HepG2 (cell line): ENCODE results near the gene F7. TPM values are rescaled to one million over a fixed set of nuclear protein-coding genes. Genes with fewer than 3 reads are reported as not detected.
A peak's percentile ranks its signal among the peaks of the same experiment; 100 is the strongest.

ENCODE experiments used
- ATAC-seq: fragments of 200-7000 bp; cut with Tn5 transposase; 3 replicates; pipeline ENCODE4 v1.9.1; 2020; ENCODE audit warnings: mild to moderate bottlenecking, moderate library complexity
- BruUV-seq: library from RNA; stranded (reverse); fragments of 400-500 nt; replicated peaks from 2 replicates; lab custom pipeline; 2021; lab: Mats Ljungman, UMichigan
- CTCF ChIA-PET: fragments of 300-600 bp; formaldehyde crosslinking; extraction: SDS; loops from one replicate; lab custom pipeline; 2021; ENCODE audit warnings: low total read pairs, inconsistent platforms, low intra/inter-chr PET ratio; lab: Yijun Ruan, JAX
- POLR2A ChIA-PET: fragments of 350-600 bp; sonication (Branson Sonifier 250); formaldehyde crosslinking; loops from one replicate; lab custom pipeline; 2020; ENCODE audit warnings: antibody characterized with exemption, inconsistent platforms; lab: Yijun Ruan, JAX
- DNase-seq: peaks from one replicate; pipeline ENCODE4 v3.0.0-alpha.2; 2015; ENCODE audit warnings: low spot score
- FAIRE-seq: peaks from 3 replicates; lab custom pipeline; 2011; peaks lifted over from hg19 to GRCh38; lab: Jason Lieb, UNC
- H2AFZ ChIP-seq: one replicate; pipeline ENCODE4 v1.6.1; 2011; ENCODE audit warnings: low read length, inconsistent platforms
- H3K27ac ChIP-seq: fragments of 300-600 bp; 3 replicates; pipeline ENCODE4 v1.8.0; 2011; ENCODE audit warnings: mixed run types, mild to moderate bottlenecking, mixed read lengths, low read length, inconsistent platforms; ENCODE audit not compliant: insufficient read depth; ENCODE audit errors: extremely low read length
- H3K27me3 ChIP-seq, 2 experiments: fragments of 200-600 bp in 1 of 2; 2 replicates in 1 of 2; 3 replicates in 1 of 2; pipeline versions ENCODE4 v1.6.0 to v1.8.0; 2011; ENCODE audit warnings: low read length in 2 of 2, mild to moderate bottlenecking in 2 of 2, moderate library complexity in 2 of 2, inconsistent platforms in 1 of 2; ENCODE audit not compliant: insufficient read depth in 2 of 2, control insufficient read depth in 1 of 2
- H3K36me3 ChIP-seq, 2 experiments: fragments of 200-600 bp in 1 of 2; replicated peaks in 1 of 2; 2 replicates in 1 of 2; 3 replicates in 1 of 2; pipeline versions ENCODE4 v1.5.1 to v1.8.0; 2011; ENCODE audit warnings: low read length in 2 of 2, inconsistent platforms in 1 of 2; ENCODE audit not compliant: insufficient read depth in 2 of 2, control insufficient read depth in 1 of 2
- H3K4me1 ChIP-seq: 2 replicates; pipeline ENCODE4 v1.5.1; 2012; ENCODE audit warnings: low read length, inconsistent platforms; ENCODE audit not compliant: insufficient read depth
- H3K4me2 ChIP-seq: 2 replicates; pipeline ENCODE4 v1.6.0; 2011; ENCODE audit warnings: low read depth, low read length, inconsistent platforms
- H3K4me3 ChIP-seq, 3 experiments: fragments of 200-600 bp in 1 of 3; sonication (generic), shearing (Covaris generic) in 1 of 3; replicated peaks in 1 of 3; 2 replicates each; pipeline ENCODE4 v1.5.1; 2011 to 2016; ENCODE audit warnings: low read length in 3 of 3, inconsistent platforms in 2 of 3, low read depth in 2 of 3, mild to moderate bottlenecking in 2 of 3, control low read depth in 1 of 3, mixed read lengths in 1 of 3; ENCODE audit not compliant: insufficient read depth in 1 of 3
- H3K79me2 ChIP-seq: one replicate; pipeline ENCODE4 v1.6.1; 2011; ENCODE audit warnings: low read length, inconsistent platforms; ENCODE audit not compliant: insufficient read depth
- H3K9ac ChIP-seq: 2 replicates; pipeline ENCODE4 v1.6.0; 2011; ENCODE audit warnings: mild to moderate bottlenecking, low read depth, low read length, inconsistent platforms; ENCODE audit not compliant: insufficient read depth
- H3K9me3 ChIP-seq: 2 replicates; pipeline ENCODE4 v1.5.1; 2012; ENCODE audit warnings: mild to moderate bottlenecking, low read length
- H4K20me1 ChIP-seq: 2 replicates; pipeline ENCODE4 v1.6.0; 2011; ENCODE audit warnings: inconsistent platforms, mild to moderate bottlenecking, low read length, moderate library complexity; ENCODE audit not compliant: insufficient read depth
- DMAP1 ChIP-seq: IDR thresholded peaks from 2 replicates; pipeline ENCODE4 v1.6.1; 2016
- HMG20B ChIP-seq: conservative IDR thresholded peaks from 2 replicates; pipeline ENCODE4 v1.6.1; 2016; ENCODE audit warnings: missing genetic modification reagents, missing compliant biosample characterization
- MED13 ChIP-seq: sonication (generic); formaldehyde crosslinking; IDR thresholded peaks from 2 replicates; pipeline ENCODE4 v1.5.0; 2020; ENCODE audit warnings: missing genetic modification reagents
- MIXL1 ChIP-seq: IDR thresholded peaks from 2 replicates; pipeline ENCODE4 v1.6.1; 2016
- MTA1 ChIP-seq: sonication (generic); formaldehyde crosslinking; IDR thresholded peaks from 2 replicates; pipeline ENCODE4 v1.4.0; 2020; ENCODE audit warnings: missing genetic modification reagents, mild to moderate bottlenecking, borderline replicate concordance
- MYC ChIP-seq: sonication (generic); formaldehyde crosslinking; IDR thresholded peaks from 2 replicates; pipeline ENCODE4 v1.9.0; 2021; ENCODE audit warnings: missing genetic modification reagents, borderline replicate concordance
- POLR2G ChIP-seq: fragments of 200-400 bp; formaldehyde crosslinking; IDR thresholded peaks from 2 replicates; pipeline ENCODE4 v1.6.1; 2018; ENCODE audit warnings: mild to moderate bottlenecking, low read depth, low read length, moderate library complexity
- REPIN1 ChIP-seq: sonication (generic); formaldehyde crosslinking; IDR thresholded peaks from 2 replicates; pipeline ENCODE4 v1.8.0; 2022; ENCODE audit warnings: missing genetic modification reagents, low read depth, mild to moderate bottlenecking, borderline replicate concordance
- SCMH1 ChIP-seq: sonication (generic); formaldehyde crosslinking; IDR thresholded peaks from 2 replicates; pipeline ENCODE4 v1.9.0; 2021; ENCODE audit warnings: missing genetic modification reagents, mild to moderate bottlenecking, borderline replicate concordance
- TAF1 ChIP-seq: sonication (generic); formaldehyde crosslinking; IDR thresholded peaks from 2 replicates; pipeline ENCODE4 v1.4.0; 2020; ENCODE audit warnings: missing genetic modification reagents
- U2AF1 ChIP-seq: fragments of 200-400 bp; formaldehyde crosslinking; optimal IDR thresholded peaks from 2 replicates; pipeline ENCODE3; 2017; ENCODE audit warnings: mild to moderate bottlenecking, low read depth, low read length
- ZNF430 ChIP-seq: sonication (generic); formaldehyde crosslinking; IDR thresholded peaks from 2 replicates; pipeline ENCODE4 v1.9.0; 2021; ENCODE audit warnings: mild to moderate bottlenecking, missing genetic modification reagents
- WGBS: methylation state at CpG from one replicate; pipeline ENCODE4 v1.1.6; 2017; ENCODE audit warnings: low lambda C conversion rate; 5-methylcytosine and 5-hydroxymethylcytosine counted together
- in situ Hi-C: cut with HindIII; loops from 2 replicates; pipeline ENCODE4 v1.10.0; 2017; ENCODE audit warnings: low pct_unique_long_range_greater_than_20kb; ENCODE audit not compliant: extremely low pct_ligation_motif_present
- intact Hi-C: fragments of 100-400 bp; cut with micrococcal nuclease; formaldehyde crosslinking; loops from one replicate; pipeline ENCODE4 v1.10.0; 2022; ENCODE audit not compliant: unreplicated experiment
- polyA plus RNA-seq, 8 experiments: library from polyadenylated mRNA; depleted of rRNA in 3 of 8; stranded (reverse) in 7 of 8; unstranded in 1 of 8; fragments of >200 nt; fragmentation: Illumina TruSeq in 4 of 8; extraction: Trizol in 4 of 8; gene quantifications; 2 replicates each; pipeline versions ENCODE4 v1.2.1 to v1.2.3, GENCODE V29; 2011 to 2016; ENCODE audit warnings: low read depth in 4 of 8, missing spikeins in 1 of 8, mixed read lengths in 1 of 8; ENCODE audit not compliant: insufficient read depth in 1 of 8
- total RNA-seq, 5 experiments: library from RNA; depleted of rRNA; stranded (reverse); fragments of >200 nt; fragmentation: Illumina TruSeq; extraction: Trizol; gene quantifications; 2 replicates each; pipeline ENCODE4 v1.2.3, GENCODE V29; 2016; ENCODE audit warnings: low read depth in 1 of 5
- TF ChIP-seq, protein P1 (sequence below): sonication (generic); formaldehyde crosslinking; IDR thresholded peaks from 2 replicates; pipeline ENCODE4 v1.4.0; 2020; ENCODE audit warnings: missing genetic modification reagents
- TF ChIP-seq, protein P2 (sequence below): sonication (generic); formaldehyde crosslinking; IDR thresholded peaks from 2 replicates; pipeline ENCODE4 v1.8.1; 2023; ENCODE audit warnings: mild to moderate bottlenecking, missing genetic modification reagents

F7 gene
- total and polyA plus RNA-seq, 2 of the 13 experiments (the other 11 are each of a cell fraction or from before 2014, with no cell fraction given) = 12.6 to 26.5 TPM

GRCh38 chr13:113149711-113150549 is 44.3 kb downstream of the F7 start (continued):
- TF ChIP-seq REPIN1 (CRISPR knock-in tag) = no peak

- FAIRE-seq = no peak
- Histone ChIP-seq H2AFZ (no peak overlapping the region), H3K27me3 (no peaks in the 10 kb centered on the region), H3K36me3 (peaks cover 6 to 15% of the 10 kb centered on the region in 2 experiments; a peak in 3 of 5 replicates), H3K4me2 (peak overlapping the region; percentile 88), H3K9ac (peak overlapping the region; percentile 60), H3K4me3 (peak overlapping the region in 2 of 3 experiments; percentile 33 to 57; a peak in 4 of 6 replicates), H3K9me3 (0 out of 2 replicates have a peak, but pooled peaks cover 2% of the 10 kb centered on the region), H3K27ac (peak overlapping the region; percentile 92), H3K4me1 (peaks cover 64% of the 10 kb centered on the region), H3K79me2 (peaks cover 32% of the 10 kb centered on the region), H4K20me1 (no peaks in the 10 kb centered on the region)
- peak; percentile 41 for ATAC-seq
- 43% methylated on average over 29 of the region's 31 CpGs for WGBS
- intact Hi-C loops = loop anchor here (1.0 kb wide), 2 partner anchors 11 to 27 kb away; no protein-coding TSS in a partner anchor
- ChIA-PET POLR2A (interaction anchor here (0.7 to 3.7 kb wide), 15 partner anchors 10 to 230 kb away, joined by 3 to 33 read pairs (median 6); partner anchors contain the start of genes CUL4A, F10, F7 and PCID2), CTCF (no interaction called here)
- BruUV-seq = no TSS peak
- in situ Hi-C loops = no loop called here
- DNase-seq = no peak
- TF ChIP-seq, protein P1, sequence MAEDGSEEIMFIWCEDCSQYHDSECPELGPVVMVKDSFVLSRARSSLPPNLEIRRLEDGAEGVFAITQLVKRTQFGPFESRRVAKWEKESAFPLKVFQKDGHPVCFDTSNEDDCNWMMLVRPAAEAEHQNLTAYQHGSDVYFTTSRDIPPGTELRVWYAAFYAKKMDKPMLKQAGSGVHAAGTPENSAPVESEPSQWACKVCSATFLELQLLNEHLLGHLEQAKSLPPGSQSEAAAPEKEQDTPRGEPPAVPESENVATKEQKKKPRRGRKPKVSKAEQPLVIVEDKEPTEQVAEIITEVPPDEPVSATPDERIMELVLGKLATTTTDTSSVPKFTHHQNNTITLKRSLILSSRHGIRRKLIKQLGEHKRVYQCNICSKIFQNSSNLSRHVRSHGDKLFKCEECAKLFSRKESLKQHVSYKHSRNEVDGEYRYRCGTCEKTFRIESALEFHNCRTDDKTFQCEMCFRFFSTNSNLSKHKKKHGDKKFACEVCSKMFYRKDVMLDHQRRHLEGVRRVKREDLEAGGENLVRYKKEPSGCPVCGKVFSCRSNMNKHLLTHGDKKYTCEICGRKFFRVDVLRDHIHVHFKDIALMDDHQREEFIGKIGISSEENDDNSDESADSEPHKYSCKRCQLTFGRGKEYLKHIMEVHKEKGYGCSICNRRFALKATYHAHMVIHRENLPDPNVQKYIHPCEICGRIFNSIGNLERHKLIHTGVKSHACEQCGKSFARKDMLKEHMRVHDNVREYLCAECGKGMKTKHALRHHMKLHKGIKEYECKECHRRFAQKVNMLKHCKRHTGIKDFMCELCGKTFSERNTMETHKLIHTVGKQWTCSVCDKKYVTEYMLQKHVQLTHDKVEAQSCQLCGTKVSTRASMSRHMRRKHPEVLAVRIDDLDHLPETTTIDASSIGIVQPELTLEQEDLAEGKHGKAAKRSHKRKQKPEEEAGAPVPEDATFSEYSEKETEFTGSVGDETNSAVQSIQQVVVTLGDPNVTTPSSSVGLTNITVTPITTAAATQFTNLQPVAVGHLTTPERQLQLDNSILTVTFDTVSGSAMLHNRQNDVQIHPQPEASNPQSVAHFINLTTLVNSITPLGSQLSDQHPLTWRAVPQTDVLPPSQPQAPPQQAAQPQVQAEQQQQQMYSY = peak; percentile 65; the same call in 1 of the 2 replicates
- TF ChIP-seq HMG20B (CRISPR knock-in tag) = no peak
- peak; percentile 23; the same call in 1 of the 2 replicates for TF ChIP-seq POLR2G
- TF ChIP-seq MIXL1 (CRISPR knock-in tag) = no peak
- TF ChIP-seq SCMH1 = no peak
- peak; percentile 41 for TF ChIP-seq U2AF1
- TF ChIP-seq DMAP1 (CRISPR knock-in tag) = peak; percentile 49; the same call in 1 of the 2 replicates
- peak; percentile 63; the same call in 1 of the 2 replicates for TF ChIP-seq MYC (CRISPR knock-in tag)
- peak; percentile 20; the same call in 1 of the 2 replicates for TF ChIP-seq TAF1 (CRISPR knock-in tag)
- peak; percentile 50; the same call in 1 of the 2 replicates for TF ChIP-seq MED13 (CRISPR knock-in tag)
- 0 out of 2 replicates have a peak, but pooled peaks have one; percentile 34 for TF ChIP-seq ZNF430
- TF ChIP-seq, protein P2, sequence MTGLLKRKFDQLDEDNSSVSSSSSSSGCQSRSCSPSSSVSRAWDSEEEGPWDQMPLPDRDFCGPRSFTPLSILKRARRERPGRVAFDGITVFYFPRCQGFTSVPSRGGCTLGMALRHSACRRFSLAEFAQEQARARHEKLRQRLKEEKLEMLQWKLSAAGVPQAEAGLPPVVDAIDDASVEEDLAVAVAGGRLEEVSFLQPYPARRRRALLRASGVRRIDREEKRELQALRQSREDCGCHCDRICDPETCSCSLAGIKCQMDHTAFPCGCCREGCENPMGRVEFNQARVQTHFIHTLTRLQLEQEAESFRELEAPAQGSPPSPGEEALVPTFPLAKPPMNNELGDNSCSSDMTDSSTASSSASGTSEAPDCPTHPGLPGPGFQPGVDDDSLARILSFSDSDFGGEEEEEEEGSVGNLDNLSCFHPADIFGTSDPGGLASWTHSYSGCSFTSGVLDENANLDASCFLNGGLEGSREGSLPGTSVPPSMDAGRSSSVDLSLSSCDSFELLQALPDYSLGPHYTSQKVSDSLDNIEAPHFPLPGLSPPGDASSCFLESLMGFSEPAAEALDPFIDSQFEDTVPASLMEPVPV (CRISPR knock-in tag) = no peak
- TF ChIP-seq MTA1 = peak; percentile 6; the same call in 1 of the 2 replicates
Measured at GRCh38 chr13:113150550-113151365, 45.2 kb downstream of the F7 start.
